ENCODE results near the gene ANGPT4.
"Not testable (repeated sequence)": the region's sequence is repeated elsewhere in the genome, so short reads cannot be mapped to it uniquely, and the experiment has no call there.

The ANGPT4 gene

DNA sequence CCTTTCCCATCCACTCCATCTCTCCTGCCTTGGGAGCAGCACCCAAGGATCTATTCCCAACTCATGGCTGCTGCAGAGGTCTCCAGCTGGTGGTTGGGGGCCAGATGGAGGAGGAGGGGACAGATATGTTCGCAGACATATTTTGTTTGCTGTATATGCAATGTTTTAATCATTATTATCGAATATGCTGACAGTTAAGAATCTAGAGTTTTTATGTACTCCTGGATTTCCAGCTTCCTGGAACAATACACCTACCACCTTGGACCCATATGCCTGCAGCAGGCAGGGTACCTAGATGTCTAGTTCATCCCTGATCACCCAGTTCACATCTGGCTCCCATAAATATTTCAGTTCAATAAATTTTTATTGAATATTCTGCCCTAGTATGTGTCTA is 73.6 kb downstream of the ANGPT4 start:
- no peak for DNase-seq

DNA sequence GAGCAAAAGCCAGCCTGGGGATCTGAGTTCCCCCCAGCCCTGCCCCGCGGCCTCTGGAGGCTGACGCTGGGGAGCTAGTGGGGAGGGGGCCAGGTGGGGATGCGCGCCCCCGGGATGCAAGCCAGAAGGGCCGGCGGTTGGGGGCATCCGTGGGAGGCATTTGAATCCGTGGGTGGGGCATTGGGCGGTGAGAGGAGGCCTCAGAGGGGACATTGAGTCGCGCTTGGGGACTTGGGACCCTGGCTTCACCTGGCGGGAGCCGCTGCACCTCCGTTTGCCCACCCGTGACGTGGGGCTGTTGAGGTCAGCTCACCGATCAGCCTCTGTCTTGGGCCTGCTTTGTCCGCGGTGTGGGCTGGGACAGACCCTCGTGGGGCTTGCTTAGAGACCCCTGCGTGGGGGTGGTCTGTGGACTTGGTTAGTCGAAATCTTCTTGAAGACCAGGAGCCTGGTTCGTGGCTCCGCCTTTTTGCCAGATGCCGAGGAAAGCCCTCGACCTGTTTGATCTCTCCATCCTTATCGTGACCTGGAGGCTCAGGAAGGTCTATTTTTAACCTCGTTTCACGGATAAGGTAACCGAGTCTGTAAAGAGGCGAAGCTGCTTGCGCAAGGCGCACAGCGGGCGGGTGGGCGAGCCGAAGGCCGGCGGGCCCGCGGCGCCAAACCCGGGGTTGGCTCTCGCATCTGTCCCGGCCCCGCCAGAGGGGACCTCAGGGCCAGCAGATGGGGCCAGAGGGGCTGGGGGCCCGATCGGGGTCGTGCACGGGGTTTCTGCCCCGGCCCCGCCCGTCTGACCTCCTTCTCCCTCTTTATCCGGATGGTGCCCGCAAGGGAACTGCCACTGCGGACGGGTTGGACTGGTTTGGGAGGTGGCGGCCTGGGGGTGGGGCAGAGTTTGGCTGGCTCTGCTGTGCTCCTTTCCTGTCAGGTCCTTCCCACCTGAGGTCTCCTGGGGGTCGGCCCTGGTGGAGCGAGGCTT is 74.3 kb downstream of the ANGPT4 start:
- peak in 1 of 4 experiments; percentile 36 for DNase-seq

DNA sequence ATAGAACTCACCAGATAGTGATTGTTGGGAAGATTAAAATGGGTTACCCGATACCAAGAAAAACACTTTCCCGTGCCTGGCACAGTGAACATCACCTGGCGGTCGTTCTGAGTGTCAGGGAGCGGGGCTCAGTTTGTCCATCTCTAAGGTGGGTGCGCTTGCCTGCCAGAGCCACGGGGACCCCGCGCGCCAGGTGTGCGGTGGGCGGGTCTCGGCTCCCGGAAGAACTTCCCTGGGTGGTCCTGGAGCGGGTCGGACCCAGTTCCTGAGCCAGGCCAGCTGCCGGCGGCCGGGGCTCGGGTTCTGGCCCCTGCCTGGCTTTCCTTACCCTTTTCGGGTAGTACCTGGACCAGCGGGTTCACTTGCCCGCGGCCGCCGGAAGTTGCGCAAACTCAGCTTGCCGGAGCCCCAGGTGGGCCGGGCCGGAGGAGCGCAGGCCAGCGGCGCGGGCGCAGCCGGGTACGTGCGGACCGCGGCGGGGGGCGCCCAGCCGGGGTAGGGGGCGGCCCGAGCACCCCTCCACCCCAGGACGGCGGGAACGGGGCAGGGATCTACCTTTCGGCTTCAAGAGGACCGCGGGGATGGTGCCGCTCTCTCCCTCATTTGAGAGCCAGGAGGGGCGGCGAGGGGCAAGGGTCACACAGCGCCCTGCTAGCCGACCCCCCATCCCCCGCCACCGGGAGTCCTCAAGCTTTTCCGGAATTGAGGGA is 75.1 kb downstream of the ANGPT4 start:
- DNase-seq: no peak

- no peak for DNase-seq
Measured at GRCh38 chr20:840503-840857, 75.7 kb downstream of the ANGPT4 start.

GRCh38 chr20:839626-840025 is 76.5 kb downstream of the ANGPT4 start:
- no peak for DNase-seq

- DNase-seq: no peak
Measured at GRCh38 chr20:839015-839414, 77.1 kb downstream of the ANGPT4 start.

DNA sequence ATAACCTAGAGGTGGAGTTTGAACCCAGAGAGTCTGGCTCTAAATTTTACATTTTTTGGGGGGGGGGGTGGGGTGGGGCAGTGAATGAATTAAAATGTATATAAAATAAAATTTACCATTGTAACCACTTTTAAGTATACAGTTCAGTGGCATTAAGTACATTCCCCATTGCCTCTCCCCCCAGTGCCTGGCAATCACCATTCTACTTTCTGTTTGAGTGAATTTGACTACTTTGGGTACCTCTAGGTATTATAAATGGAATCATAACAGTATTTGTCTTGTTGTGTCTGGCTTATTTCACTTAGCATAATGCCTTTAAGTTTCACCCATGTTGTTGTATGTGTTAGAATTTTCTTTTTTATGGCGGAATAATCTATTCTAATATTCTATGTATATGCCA is 79.9 kb downstream of the ANGPT4 start:
- no peak for DNase-seq

DNA sequence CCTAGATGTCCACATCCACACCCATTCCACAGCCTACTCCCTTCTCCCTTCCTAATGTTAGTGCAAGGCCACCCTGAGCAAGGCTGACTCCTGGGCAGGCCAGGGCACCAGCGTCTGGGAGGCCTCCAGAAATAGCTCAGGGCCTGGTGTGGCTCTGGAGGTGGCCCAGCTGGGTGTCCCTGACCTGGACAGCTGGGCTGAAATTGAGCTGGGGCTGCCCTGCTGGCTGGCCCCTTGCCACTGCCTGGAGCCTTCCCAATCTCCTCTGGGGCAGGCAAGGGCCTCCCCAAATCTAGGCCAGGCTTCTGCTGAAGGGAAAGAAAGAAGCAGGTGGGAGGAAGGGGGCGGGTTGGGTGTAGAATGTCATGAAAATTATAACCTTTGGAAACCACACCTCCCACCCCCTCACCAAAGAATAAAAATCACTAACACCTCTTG is 80.5 kb downstream of the ANGPT4 start:
- DNase-seq: peak in 1 of 4 experiments; percentile 20

DNA sequence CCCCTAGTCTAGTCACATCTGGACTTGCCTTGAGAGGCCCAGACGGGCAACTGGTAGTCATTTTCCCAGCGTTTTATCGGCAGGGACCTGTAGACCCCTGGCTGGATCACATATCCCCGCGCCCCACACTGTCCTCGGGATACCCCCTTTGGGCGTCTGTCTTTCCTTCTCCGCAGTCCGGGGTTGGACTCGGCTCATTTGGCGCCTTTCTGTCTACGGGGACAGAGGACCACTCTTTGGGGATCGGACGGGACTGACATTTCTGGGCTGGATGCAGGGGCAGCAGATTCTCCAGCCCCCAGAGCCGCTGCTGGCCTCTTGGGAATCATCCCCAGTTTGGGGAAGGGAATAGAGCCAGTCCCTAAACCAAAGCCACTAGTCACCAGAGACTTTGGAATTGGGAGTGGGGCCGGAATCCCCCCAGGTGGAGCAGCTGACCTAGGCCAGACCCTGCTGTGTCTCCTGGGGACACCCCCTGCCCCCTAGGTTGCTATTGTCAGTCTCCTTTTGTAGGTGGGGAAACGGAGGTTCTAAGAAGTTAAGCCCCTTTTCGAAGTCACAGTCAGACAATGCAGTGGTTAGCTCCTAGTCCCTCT is 81.9 kb downstream of the ANGPT4 start:
- peak in 2 of 4 experiments; percentile 37 to 39 for DNase-seq

DNA sequence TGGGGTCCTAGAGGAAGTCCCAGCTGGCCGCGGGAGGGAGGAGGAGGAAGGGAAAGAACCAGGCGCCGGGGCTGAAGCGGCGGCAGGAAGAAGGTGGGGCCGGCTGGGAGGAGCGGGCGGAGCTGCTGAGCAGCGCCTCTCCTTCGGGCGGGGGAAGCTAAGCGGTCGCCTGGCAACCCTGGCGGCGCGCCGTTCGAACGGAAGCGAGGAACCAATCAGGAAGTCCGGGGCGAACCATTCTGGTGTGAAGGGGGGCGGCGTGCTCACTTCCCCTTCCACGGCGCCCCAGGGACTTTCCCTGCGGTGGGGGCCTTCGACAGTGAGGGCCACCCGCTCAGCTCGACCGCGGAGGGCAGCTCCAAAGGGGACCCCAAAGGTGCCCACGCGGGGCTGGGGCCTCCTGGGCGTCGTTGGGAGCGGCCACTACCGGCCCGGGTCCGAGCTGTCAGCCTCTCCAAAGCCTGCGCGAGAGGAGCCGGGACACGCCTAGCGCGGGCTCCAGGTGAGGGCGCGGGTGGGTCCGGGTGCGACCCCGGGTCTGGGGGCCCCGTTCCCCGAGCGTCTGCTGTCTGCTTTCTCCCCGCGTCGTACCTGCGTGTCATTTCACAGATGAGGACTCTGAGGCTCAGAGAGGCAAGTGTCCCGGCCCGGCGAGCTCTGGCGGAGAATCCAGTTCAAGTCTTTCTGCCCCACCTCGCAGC is 82.5 kb downstream of the ANGPT4 start, which contains the start of gene FAM110A:
Gene FAM110A (plus strand): TSS at position 266 of the 701 bp plus-strand sequence. CDS start 11,090 bp downstream, outside the sequence.
- DNase-seq: peak; percentile 99

- DNase-seq: no peak
Measured at GRCh38 chr20:833121-833449, 83.0 kb downstream of the ANGPT4 start.

DNA sequence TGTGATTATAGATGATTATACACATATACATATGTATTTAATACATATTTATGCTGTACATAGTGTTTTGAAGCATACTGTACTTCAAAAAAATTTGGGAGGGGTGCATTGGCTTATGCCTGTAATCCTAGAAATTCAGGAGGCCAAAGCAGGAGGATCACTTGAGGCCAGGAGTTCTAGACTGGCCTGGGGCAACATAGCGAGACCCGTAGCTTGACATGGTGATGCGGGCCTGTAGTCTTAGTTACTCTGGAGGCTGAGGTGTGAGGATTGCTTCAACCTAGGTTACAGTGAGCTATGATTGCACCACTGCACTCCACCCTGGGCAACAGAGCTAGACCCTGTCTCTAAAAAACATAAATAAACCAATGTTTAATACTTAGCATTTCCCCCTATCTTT is 84.2 kb downstream of the ANGPT4 start:
- peak in 1 of 4 experiments; percentile 1 for DNase-seq

- DNase-seq: peak in 1 of 4 experiments; percentile 1
Measured at GRCh38 chr20:831251-831650, 84.9 kb downstream of the ANGPT4 start.

DNA sequence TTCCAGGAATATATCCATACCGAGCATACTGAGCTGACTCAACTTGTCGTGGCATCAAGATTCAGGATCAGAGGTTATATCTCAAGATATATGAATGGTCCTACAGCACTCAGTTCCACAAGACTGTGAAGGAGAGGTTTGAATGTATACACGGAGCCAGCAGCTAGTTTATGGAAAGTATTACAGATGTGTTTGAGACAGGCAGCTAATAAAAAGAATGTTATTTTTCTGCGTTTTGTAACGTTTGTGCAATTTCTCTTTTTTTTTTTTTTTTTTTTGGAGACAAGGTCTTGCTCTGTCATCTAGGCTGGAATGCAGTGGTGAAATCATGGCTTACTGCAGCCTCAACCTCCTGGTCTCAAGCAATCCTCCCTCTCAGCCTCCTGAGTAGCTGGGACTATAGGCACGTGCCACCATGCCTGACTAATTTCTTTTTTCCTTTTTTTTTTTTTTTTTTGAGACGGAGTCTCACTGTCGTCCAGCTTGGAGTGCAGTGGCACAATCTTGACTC is 86.1 kb downstream of the ANGPT4 start:
- peak in 3 of 4 experiments; percentile 38 to 79 (median 76) for DNase-seq

DNA sequence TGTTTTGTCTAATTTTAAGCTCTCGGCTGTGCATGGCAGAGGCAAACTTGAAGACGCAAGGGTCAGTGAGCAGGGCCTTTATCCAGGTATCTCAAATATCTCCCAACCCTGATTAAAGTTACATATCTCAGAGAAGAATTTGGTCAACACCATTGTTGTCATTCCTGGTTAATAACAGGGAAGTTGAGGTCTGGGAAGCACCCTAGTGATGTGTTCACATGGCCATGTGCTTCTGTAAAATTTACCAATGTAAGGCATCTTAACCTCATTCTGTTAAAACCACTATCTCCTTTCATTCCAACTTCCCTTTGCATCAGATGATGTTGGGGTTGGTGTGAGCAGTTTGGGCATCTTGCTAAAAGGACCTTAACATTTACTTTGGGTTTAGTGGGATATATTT is 86.6 kb downstream of the ANGPT4 start:
- peak; percentile 84 to 94 (median 90) for DNase-seq

DNA sequence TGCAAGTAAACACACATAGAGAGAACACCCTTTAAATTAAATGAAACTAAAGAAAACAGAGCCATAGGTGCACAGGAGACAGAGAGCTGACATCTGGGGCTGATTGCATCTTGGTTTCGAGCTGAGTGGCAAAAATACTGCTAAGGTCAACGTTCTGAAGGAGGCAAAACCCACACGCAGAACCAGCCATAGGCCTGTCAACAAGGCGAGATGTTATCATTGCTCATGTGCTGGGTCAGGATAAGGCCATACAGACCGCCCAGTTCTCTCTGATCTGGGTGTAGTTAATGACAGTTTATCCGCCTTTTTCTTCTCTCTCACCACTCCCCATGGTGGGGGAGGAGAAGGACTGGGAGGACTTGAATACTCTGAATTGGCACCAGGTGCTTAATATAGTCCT is 87.1 kb downstream of the ANGPT4 start:
- peak; percentile 36 to 63 (median 50) for DNase-seq

DNA sequence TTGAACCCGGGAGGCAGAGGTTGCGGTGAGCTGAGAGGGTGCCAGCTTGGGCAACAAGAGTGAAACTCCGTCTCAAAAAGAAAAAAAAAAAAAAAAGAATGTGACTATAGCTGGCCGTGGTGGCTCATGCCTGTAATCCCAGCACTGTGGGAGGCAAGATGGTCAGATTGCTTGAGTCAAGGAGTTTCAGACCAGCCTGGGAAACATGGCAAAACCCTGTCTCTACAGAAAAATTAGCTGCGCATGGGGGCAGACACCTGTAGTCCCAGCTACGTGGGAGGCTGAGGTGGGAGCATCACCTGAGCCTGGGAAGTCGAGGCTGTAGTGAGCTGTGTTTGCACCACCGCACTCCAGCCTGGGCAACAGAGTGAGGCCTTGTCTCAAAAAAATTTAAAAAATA is 88.2 kb downstream of the ANGPT4 start:
- not testable (repeated sequence) for DNase-seq

DNA sequence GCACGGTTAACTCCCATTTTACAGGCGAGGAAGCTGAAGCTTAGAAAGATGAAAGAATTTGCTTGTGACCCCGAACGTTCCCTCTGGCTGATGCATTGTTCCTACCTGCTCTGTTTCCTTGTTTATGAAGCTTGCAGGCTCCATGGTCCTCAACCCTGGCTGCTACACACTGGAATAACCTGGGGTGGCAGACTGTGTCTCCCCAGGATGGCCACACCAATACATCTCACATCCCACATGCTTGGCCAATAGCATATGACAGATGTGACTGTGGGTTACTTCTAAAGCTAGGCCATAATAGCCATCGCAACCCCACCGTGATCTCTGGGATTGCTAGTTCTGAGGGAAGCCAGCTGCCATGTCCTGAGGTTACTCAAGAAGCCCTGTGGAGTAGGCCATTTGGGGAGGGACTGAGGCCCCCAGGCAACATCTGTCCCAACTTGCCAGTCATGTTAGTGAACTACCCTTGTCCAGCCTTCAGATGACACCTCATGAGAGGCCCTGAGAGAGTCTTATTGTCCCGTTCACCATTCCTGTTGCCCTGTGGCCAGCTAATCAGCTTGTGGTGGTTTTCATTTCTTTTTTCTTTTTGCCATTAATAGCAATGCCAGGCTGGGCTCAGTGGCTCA is 89.3 kb downstream of the ANGPT4 start:
- DNase-seq: peak in 1 of 4 experiments; percentile 3

- DNase-seq: peak; percentile 28 to 68 (median 60)
Measured at GRCh38 chr20:825710-826421, 90.3 kb downstream of the ANGPT4 start.

GRCh38 chr20:824916-825315 is 91.2 kb downstream of the ANGPT4 start:
- no peak for DNase-seq

GRCh38 chr20:824490-824889 is 91.6 kb downstream of the ANGPT4 start:
- no peak for DNase-seq
